ENCODE measurements around the gene FEN1.

Gene FEN1

GRCh38 chr11:61791737-61792309, 888 bp upstream of the FEN1 start:
- Histone ChIP-seq H3K4me3 (peak overlapping the region; percentile 89), H3K27ac (peak overlapping the region; percentile 94)
- TF ChIP-seq CTCF (IDR thresholded peaks at IDR 0.05), result no peak
- DNase-seq (ENCODE audit: low spot score), result no peak

- Histone ChIP-seq H3K4me3 (peak overlapping the region; percentile 89), H3K27ac (peak overlapping the region; percentile 94)
- no peak for DNase-seq (ENCODE audit: low spot score)
- no peak for TF ChIP-seq CTCF (IDR thresholded peaks at IDR 0.05)
Measured at GRCh38 chr11:61793083-61793828, 545 bp downstream of the FEN1 start.

GRCh38 chr11:61793829-61794204, 1.1 kb downstream of the FEN1 start:
- Histone ChIP-seq H3K27ac (no peak overlapping the region), H3K4me3 (peak overlapping the region; percentile 89)
- no peak for DNase-seq (ENCODE audit: low spot score)
- no peak for TF ChIP-seq CTCF (IDR thresholded peaks at IDR 0.05)

GRCh38 chr11:61794579-61794978, 1.9 kb downstream of the FEN1 start:
- DNase-seq (ENCODE audit: low spot score), result no peak

GRCh38 chr11:61795459-61795858, 2.7 kb downstream of the FEN1 start:
- DNase-seq (ENCODE audit: low spot score), result no peak
- no peak for TF ChIP-seq CTCF (IDR thresholded peaks at IDR 0.05)
- H3K4me3 ChIP-seq, result no peak overlapping the region
- no peak overlapping the region for H3K27ac ChIP-seq

More at GRCh38 chr11:61794579-61794978, 1.9 kb downstream of the FEN1 start:
- H3K4me3 ChIP-seq, result no peak overlapping the region
- TF ChIP-seq CTCF (IDR thresholded peaks at IDR 0.05), result no peak
- H3K27ac ChIP-seq, result no peak overlapping the region

GRCh38 chr11:61795876-61796526, 3.3 kb downstream of the FEN1 start:
- DNase-seq (ENCODE audit: low spot score), result no peak
- no peak for TF ChIP-seq CTCF (IDR thresholded peaks at IDR 0.05)

More at GRCh38 chr11:61795876-61796526, 3.3 kb downstream of the FEN1 start:
- Histone ChIP-seq H3K4me3 (no peak overlapping the region), H3K27ac (no peak overlapping the region)

Data from coronary artery (tissue), 2 donors.